Vagina (tissue), 2 donors: Measurements from ENCODE around the gene AMMECR1. TPM values are rescaled to one million over a fixed set of nuclear protein-coding genes. Genes with fewer than 3 reads are reported as not detected.
A peak's percentile ranks its signal among the peaks of the same experiment; 100 is the strongest.

Source experiments
- DNase-seq, 2 donors: peaks; one replicate each; pipeline ENCODE4 v3.0.0-alpha.2; 2017; ENCODE audit errors: extremely low spot score in 2 of 2
- H3K27ac ChIP-seq: fragments of 200-600 bp; sonication (generic); one replicate; pipeline ENCODE4 v1.5.1; 2019
- H3K27me3 ChIP-seq: fragments of 200-600 bp; sonication (generic); one replicate; pipeline ENCODE4 v1.5.1; 2019
- H3K36me3 ChIP-seq, 2 donors: fragments of 200-600 bp; sonication (generic); one replicate each; pipeline ENCODE4 v1.5.1; 2017 to 2019
- H3K4me1 ChIP-seq: fragments of 200-600 bp; sonication (generic); one replicate; pipeline ENCODE4 v1.5.1; 2019
- H3K4me3 ChIP-seq, 2 donors: fragments of 200-600 bp; sonication (generic); 1 replicate in 1 of 2; 2 replicates in 1 of 2; pipeline ENCODE4 v1.5.1; 2016 to 2019
- H3K9me3 ChIP-seq: fragments of 200-600 bp; sonication (generic); one replicate; pipeline ENCODE4 v1.5.1; 2019
- CTCF ChIP-seq, 3 experiments: fragments of 450-650 bp in 2 of 3; fragments of 200-600 bp in 1 of 3; sonication (generic) in 1 of 3; IDR thresholded peaks; one replicate each; pipeline ENCODE4 v1.5.1; 2017 to 2019; ENCODE audit warnings: antibody characterized with exemption in 3 of 3, mild to moderate bottlenecking in 2 of 3, moderate library complexity in 2 of 3
- POLR2A ChIP-seq, 2 donors: fragments of 450-650 bp; IDR thresholded peaks; one replicate each; pipeline ENCODE4 v1.6.1; 2017; ENCODE audit warnings: antibody characterized with exemption in 2 of 2, mild to moderate bottlenecking in 2 of 2, moderate library complexity in 2 of 2
- POLR2AphosphoS5 ChIP-seq, 2 donors: sonication (generic); formaldehyde crosslinking; IDR thresholded peaks; one replicate each; pipeline ENCODE4 v1.9.0; 2017; ENCODE audit warnings: antibody characterized with exemption in 2 of 2, mild to moderate bottlenecking in 2 of 2, low read depth in 1 of 2; ENCODE audit not compliant: insufficient read depth in 1 of 2
- intact Hi-C: fragments of 100-400 bp; cut with DNase I; formaldehyde crosslinking; loops from one replicate; pipeline ENCODE4 v1.15.1; 2023
- total RNA-seq: library from RNA; depleted of rRNA; stranded (reverse); fragments of >200 nt; gene quantifications from one replicate; pipeline ENCODE4 v1.2.3, GENCODE V29; 2016

AMMECR1 gene
- total RNA-seq, 1 donor from 2014 or later: 8.1 TPM

GRCh38 chrX:110318664-110318968 is 731 bp upstream of the AMMECR1 start:
- no peaks in the 10 kb centered on the region for H3K9me3 ChIP-seq
- no peak for DNase-seq
- peaks cover 8% of the 10 kb centered on the region for H3K4me1 ChIP-seq
- H3K36me3 ChIP-seq: no peaks in the 10 kb centered on the region
- peak overlapping the region; percentile 63 for H3K27ac ChIP-seq
- intact Hi-C loops: no loop called here
- no peaks in the 10 kb centered on the region for H3K27me3 ChIP-seq
- TF ChIP-seq POLR2A (IDR thresholded peaks at IDR 0.05) (no peak), POLR2AphosphoS5 (IDR thresholded peaks at IDR 0.05; ENCODE audit: insufficient read depth in 1 of 2, low read depth in 1 of 2) (no peak), CTCF (IDR thresholded peaks at IDR 0.05) (no peak)
- peak overlapping the region; percentile 68 to 69 for H3K4me3 ChIP-seq

- no peaks in the 10 kb centered on the region for H3K36me3 ChIP-seq
- H3K27me3 ChIP-seq: no peaks in the 10 kb centered on the region
- DNase-seq: no peak
- no peak for TF ChIP-seq CTCF (IDR thresholded peaks at IDR 0.05)
- TF ChIP-seq POLR2A (IDR thresholded peaks at IDR 0.05): no peak
- TF ChIP-seq POLR2AphosphoS5 (IDR thresholded peaks at IDR 0.05; ENCODE audit: insufficient read depth in 1 of 2, low read depth in 1 of 2): no peak
- intact Hi-C loops: no loop called here
- no peaks in the 10 kb centered on the region for H3K9me3 ChIP-seq
- H3K27ac ChIP-seq: peak overlapping the region; percentile 84
- H3K4me1 ChIP-seq: peaks cover 8% of the 10 kb centered on the region
- peak overlapping the region; percentile 68 to 69 for H3K4me3 ChIP-seq
Observed at GRCh38 chrX:110317061-110317819, 645 bp downstream of the AMMECR1 start.

GRCh38 chrX:110316351-110317060 is 1.4 kb downstream of the AMMECR1 start:
- Histone ChIP-seq H3K4me1 (peaks cover 8% of the 10 kb centered on the region), H3K27me3 (no peaks in the 10 kb centered on the region), H3K27ac (peak overlapping the region; percentile 84), H3K36me3 (no peaks in the 10 kb centered on the region), H3K9me3 (no peaks in the 10 kb centered on the region), H3K4me3 (peak overlapping the region; percentile 68 to 69)
- DNase-seq: no peak
- intact Hi-C loops: no loop called here
- no peak for TF ChIP-seq CTCF (IDR thresholded peaks at IDR 0.05)
- no peak for TF ChIP-seq POLR2A (IDR thresholded peaks at IDR 0.05)

- H3K4me1 ChIP-seq: peaks cover 8% of the 10 kb centered on the region
- no peak for DNase-seq
- no peaks in the 10 kb centered on the region for H3K36me3 ChIP-seq
- no peak overlapping the region for H3K4me3 ChIP-seq
- no peak overlapping the region for H3K27ac ChIP-seq
- intact Hi-C loops: no loop called here
- H3K27me3 ChIP-seq: no peaks in the 10 kb centered on the region
- no peak for TF ChIP-seq POLR2AphosphoS5 (IDR thresholded peaks at IDR 0.05; ENCODE audit: insufficient read depth in 1 of 2, low read depth in 1 of 2)
- no peak for TF ChIP-seq CTCF (IDR thresholded peaks at IDR 0.05)
- no peak for TF ChIP-seq POLR2A (IDR thresholded peaks at IDR 0.05)
- H3K9me3 ChIP-seq: no peaks in the 10 kb centered on the region
Observed at GRCh38 chrX:110315551-110315950, 2.3 kb downstream of the AMMECR1 start.
